ENCODE results near the gene ABHD6. TPM values are rescaled to one million over a fixed set of nuclear protein-coding genes. Genes with fewer than 3 reads are reported as not detected.

The ABHD6 gene
- total and polyA plus RNA-seq, 9 of the 15 experiments (the other 6 are each of a cell fraction or from before 2014, with no cell fraction given), result 0.53 to 3.6 (median 2.5) TPM

- TF ChIP-seq, protein P1, sequence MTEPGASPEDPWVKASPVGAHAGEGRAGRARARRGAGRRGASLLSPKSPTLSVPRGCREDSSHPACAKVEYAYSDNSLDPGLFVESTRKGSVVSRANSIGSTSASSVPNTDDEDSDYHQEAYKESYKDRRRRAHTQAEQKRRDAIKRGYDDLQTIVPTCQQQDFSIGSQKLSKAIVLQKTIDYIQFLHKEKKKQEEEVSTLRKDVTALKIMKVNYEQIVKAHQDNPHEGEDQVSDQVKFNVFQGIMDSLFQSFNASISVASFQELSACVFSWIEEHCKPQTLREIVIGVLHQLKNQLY (CRISPR knock-in tag; conservative IDR thresholded peaks at IDR 0.05), result no peak
- TF ChIP-seq ZNF12 (CRISPR knock-in tag; IDR thresholded peaks at IDR 0.05), result no peak
- TF ChIP-seq, protein P2, sequence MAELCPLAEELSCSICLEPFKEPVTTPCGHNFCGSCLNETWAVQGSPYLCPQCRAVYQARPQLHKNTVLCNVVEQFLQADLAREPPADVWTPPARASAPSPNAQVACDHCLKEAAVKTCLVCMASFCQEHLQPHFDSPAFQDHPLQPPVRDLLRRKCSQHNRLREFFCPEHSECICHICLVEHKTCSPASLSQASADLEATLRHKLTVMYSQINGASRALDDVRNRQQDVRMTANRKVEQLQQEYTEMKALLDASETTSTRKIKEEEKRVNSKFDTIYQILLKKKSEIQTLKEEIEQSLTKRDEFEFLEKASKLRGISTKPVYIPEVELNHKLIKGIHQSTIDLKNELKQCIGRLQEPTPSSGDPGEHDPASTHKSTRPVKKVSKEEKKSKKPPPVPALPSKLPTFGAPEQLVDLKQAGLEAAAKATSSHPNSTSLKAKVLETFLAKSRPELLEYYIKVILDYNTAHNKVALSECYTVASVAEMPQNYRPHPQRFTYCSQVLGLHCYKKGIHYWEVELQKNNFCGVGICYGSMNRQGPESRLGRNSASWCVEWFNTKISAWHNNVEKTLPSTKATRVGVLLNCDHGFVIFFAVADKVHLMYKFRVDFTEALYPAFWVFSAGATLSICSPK (IDR thresholded peaks at IDR 0.05; ENCODE audit: borderline replicate concordance), result no peak
- TF ChIP-seq SREBF1 (IDR thresholded peaks at IDR 0.05; ENCODE audit: borderline replicate concordance, low read depth, low read length), result no peak
- TF ChIP-seq ZNF518B (CRISPR knock-in tag; IDR thresholded peaks at IDR 0.05), result no peak
- TF ChIP-seq RFX1 (IDR thresholded peaks at IDR 0.05), result no peak
- peak; percentile 91 for TF ChIP-seq RB1 (IDR thresholded peaks at IDR 0.05; ENCODE audit: low read depth)
- TF ChIP-seq TAF7 (tag; IDR thresholded peaks at IDR 0.05), result peak; percentile 15; the same call in 1 of the 2 replicates
- no peak for TF ChIP-seq RBM17 (IDR thresholded peaks at IDR 0.05; ENCODE audit: borderline replicate concordance, low read depth, low read length)
- TF ChIP-seq FUS (optimal IDR thresholded peaks at IDR 0.05; ENCODE audit: low read depth, low read length), result no peak
- TF ChIP-seq SIRT6 (IDR thresholded peaks at IDR 0.05; ENCODE audit: low read depth, low read length), result no peak
- TF ChIP-seq, protein P3, sequence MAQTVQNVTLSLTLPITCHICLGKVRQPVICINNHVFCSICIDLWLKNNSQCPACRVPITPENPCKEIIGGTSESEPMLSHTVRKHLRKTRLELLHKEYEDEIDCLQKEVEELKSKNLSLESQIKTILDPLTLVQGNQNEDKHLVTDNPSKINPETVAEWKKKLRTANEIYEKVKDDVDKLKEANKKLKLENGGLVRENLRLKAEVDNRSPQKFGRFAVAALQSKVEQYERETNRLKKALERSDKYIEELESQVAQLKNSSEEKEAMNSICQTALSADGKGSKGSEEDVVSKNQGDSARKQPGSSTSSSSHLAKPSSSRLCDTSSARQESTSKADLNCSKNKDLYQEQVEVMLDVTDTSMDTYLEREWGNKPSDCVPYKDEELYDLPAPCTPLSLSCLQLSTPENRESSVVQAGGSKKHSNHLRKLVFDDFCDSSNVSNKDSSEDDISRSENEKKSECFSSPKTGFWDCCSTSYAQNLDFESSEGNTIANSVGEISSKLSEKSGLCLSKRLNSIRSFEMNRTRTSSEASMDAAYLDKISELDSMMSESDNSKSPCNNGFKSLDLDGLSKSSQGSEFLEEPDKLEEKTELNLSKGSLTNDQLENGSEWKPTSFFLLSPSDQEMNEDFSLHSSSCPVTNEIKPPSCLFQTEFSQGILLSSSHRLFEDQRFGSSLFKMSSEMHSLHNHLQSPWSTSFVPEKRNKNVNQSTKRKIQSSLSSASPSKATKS (CRISPR knock-in tag; IDR thresholded peaks at IDR 0.05), result no peak
- TF ChIP-seq CHD4 (IDR thresholded peaks at IDR 0.05; ENCODE audit: insufficient read depth, insufficient replicate concordance, low read depth, low read length, poor library complexity, severe bottlenecking), result no peak
- peak; percentile 70 for TF ChIP-seq BCOR (IDR thresholded peaks at IDR 0.05)
- TF ChIP-seq, protein P4, sequence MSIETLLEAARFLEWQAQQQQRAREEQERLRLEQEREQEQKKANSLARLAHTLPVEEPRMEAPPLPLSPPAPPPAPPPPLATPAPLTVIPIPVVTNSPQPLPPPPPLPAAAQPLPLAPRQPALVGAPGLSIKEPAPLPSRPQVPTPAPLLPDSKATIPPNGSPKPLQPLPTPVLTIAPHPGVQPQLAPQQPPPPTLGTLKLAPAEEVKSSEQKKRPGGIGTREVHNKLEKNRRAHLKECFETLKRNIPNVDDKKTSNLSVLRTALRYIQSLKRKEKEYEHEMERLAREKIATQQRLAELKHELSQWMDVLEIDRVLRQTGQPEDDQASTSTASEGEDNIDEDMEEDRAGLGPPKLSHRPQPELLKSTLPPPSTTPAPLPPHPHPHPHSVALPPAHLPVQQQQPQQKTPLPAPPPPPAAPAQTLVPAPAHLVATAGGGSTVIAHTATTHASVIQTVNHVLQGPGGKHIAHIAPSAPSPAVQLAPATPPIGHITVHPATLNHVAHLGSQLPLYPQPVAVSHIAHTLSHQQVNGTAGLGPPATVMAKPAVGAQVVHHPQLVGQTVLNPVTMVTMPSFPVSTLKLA (conservative IDR thresholded peaks at IDR 0.05), result peak; percentile 77 to 85
- no peak for TF ChIP-seq ZFP30 (CRISPR knock-in tag; IDR thresholded peaks at IDR 0.05; ENCODE audit: borderline replicate concordance)
Observed at GRCh38 chr3:58305882-58306711, 68.5 kb downstream of the ABHD6 start, which contains the start of the genes HTD2 and RPP14 (continued).

Data from K562 (cell line).